Measurements from ENCODE around the gene CRYL1.

- TF ChIP-seq CTCF (IDR thresholded peaks at IDR 0.05) = no peak
- no peak for TF ChIP-seq ATF2 (CRISPR knock-in tag; IDR thresholded peaks at IDR 0.05; ENCODE audit: borderline replicate concordance, low read depth)
- no peak for TF ChIP-seq SP1 (CRISPR knock-in tag; conservative IDR thresholded peaks at IDR 0.05)
- TF ChIP-seq RELA (CRISPR knock-in tag; IDR thresholded peaks at IDR 0.05; ENCODE audit: borderline replicate concordance) = no peak
- TF ChIP-seq MAX (CRISPR knock-in tag; IDR thresholded peaks at IDR 0.05) = no peak
- TF ChIP-seq STAT6 (CRISPR knock-in tag; conservative IDR thresholded peaks at IDR 0.05; ENCODE audit: low read depth) = no peak
These were observed 133.1 kb downstream of the CRYL1 start for GRCh38 chr13:20392530-20392929.

Measured in WTC11 (cell line).